Loucy (cell line): ENCODE data around the gene B4GALT3.

Source experiments
- H2AFZ ChIP-seq: fragments of 200-600 bp; sonication (generic); 2 replicates; pipeline ENCODE4 v1.6.0; 2016; ENCODE audit warnings: antibody characterized with exemption, mild to moderate bottlenecking, low read length, moderate library complexity
- H3F3A ChIP-seq: fragments of 200-600 bp; 2 replicates; pipeline ENCODE4 v1.6.0; 2016; ENCODE audit warnings: antibody characterized with exemption, low read depth, mild to moderate bottlenecking
- H3K27me3 ChIP-seq: fragments of 200-600 bp; sonication (generic); 2 replicates; pipeline ENCODE4 v1.6.1; 2014; ENCODE audit warnings: low read length, mild to moderate bottlenecking; ENCODE audit not compliant: insufficient read depth, poor library complexity, severe bottlenecking
- H3K36me3 ChIP-seq: fragments of 200-600 bp; sonication (generic); 2 replicates; pipeline ENCODE4 v1.6.1; 2016; ENCODE audit warnings: low read length; ENCODE audit not compliant: insufficient read depth
- H3K4me1 ChIP-seq: fragments of 200-600 bp; sonication (generic); 2 replicates; pipeline ENCODE4 v1.5.1; 2014; ENCODE audit warnings: low read length, mild to moderate bottlenecking; ENCODE audit not compliant: insufficient read depth, poor library complexity, severe bottlenecking
- H3K4me2 ChIP-seq: fragments of 200-600 bp; sonication (generic); 2 replicates; pipeline ENCODE4 v1.6.0; 2014; ENCODE audit warnings: antibody characterized with exemption, low read length, low read depth, mild to moderate bottlenecking; ENCODE audit not compliant: poor library complexity, severe bottlenecking
- H3K4me3 ChIP-seq: fragments of 200-600 bp; sonication (generic); 2 replicates; pipeline ENCODE4 v1.5.1; 2014; ENCODE audit warnings: low read length, mild to moderate bottlenecking, mixed read lengths; ENCODE audit not compliant: poor library complexity, severe bottlenecking
- H3K79me2 ChIP-seq: fragments of 200-600 bp; sonication (generic); 2 replicates; pipeline ENCODE4 v1.6.1; 2014; ENCODE audit warnings: low read length; ENCODE audit not compliant: insufficient read depth
- H3K9ac ChIP-seq: fragments of 200-600 bp; sonication (generic); 2 replicates; pipeline ENCODE4 v1.6.0; 2014; ENCODE audit warnings: mild to moderate bottlenecking, low read depth, low read length, moderate library complexity; ENCODE audit not compliant: poor library complexity, severe bottlenecking
- H3K9me2 ChIP-seq: fragments of 200-600 bp; sonication (generic); replicated peaks from 2 replicates; pipeline ENCODE4 v1.6.1; 2016; ENCODE audit warnings: low read depth, low read length, mixed read lengths
- H3K9me3 ChIP-seq: fragments of 200-600 bp; sonication (generic); 2 replicates; pipeline ENCODE4 v1.6.1; 2014; ENCODE audit warnings: mild to moderate bottlenecking, antibody characterized with exemption, low read length, low read depth; ENCODE audit not compliant: insufficient read depth
- H4K20me1 ChIP-seq: fragments of 200-600 bp; sonication (generic); 2 replicates; pipeline ENCODE4 v1.6.0; 2014; ENCODE audit warnings: antibody characterized with exemption, low read length, mild to moderate bottlenecking; ENCODE audit not compliant: insufficient read depth, poor library complexity, severe bottlenecking
- CTCF ChIP-seq: fragments of 200-600 bp; sonication (generic); conservative IDR thresholded peaks from 2 replicates; pipeline ENCODE4 v1.5.1; 2014; ENCODE audit warnings: mild to moderate bottlenecking, antibody characterized with exemption, low read length
- EZH2phosphoT487 ChIP-seq: fragments of 200-600 bp; IDR thresholded peaks from 2 replicates; pipeline ENCODE4 v1.6.1; 2018; ENCODE audit warnings: antibody characterized with exemption, mild to moderate bottlenecking, moderate library complexity, borderline replicate concordance

The B4GALT3 gene

GRCh38 chr1:161139766-161140165 lies 37.5 kb downstream of the B4GALT3 start:
- Histone ChIP-seq H4K20me1 (no peaks in the 10 kb centered on the region), H3K79me2 (peaks cover 2% of the 10 kb centered on the region; the same call in 1 of the 2 replicates), H3K4me3 (no peak overlapping the region)

GRCh38 chr1:161138431-161138830 lies 38.9 kb downstream of the B4GALT3 start:
- H3K4me1 ChIP-seq = peaks cover 6% of the 10 kb centered on the region
- H3K36me3 ChIP-seq = no peaks in the 10 kb centered on the region
- no peak overlapping the region for H3K4me3 ChIP-seq
- TF ChIP-seq EZH2phosphoT487 (no peak), CTCF (no peak)
- no peak overlapping the region for H3K4me2 ChIP-seq
- H3K9me3 ChIP-seq = no peaks in the 10 kb centered on the region
- no peaks in the 10 kb centered on the region for H3K27me3 ChIP-seq
- peaks cover 15% of the 10 kb centered on the region for H3K79me2 ChIP-seq
- no peak overlapping the region for H2AFZ ChIP-seq
- no peak overlapping the region for H3K9ac ChIP-seq
- H3F3A ChIP-seq = 0 out of 2 replicates have a peak, but pooled peaks cover 3% of the 10 kb centered on the region
- H3K9me2 ChIP-seq = no peaks in the 10 kb centered on the region
- H4K20me1 ChIP-seq = no peaks in the 10 kb centered on the region

More at GRCh38 chr1:161139766-161140165, 37.5 kb downstream of the B4GALT3 start:
- 0 out of 2 replicates have a peak, but pooled peaks cover 3% of the 10 kb centered on the region for H3F3A ChIP-seq
- no peak overlapping the region for H2AFZ ChIP-seq
- no peaks in the 10 kb centered on the region for H3K9me2 ChIP-seq
- no peaks in the 10 kb centered on the region for H3K4me1 ChIP-seq
- no peak overlapping the region for H3K9ac ChIP-seq
- TF ChIP-seq EZH2phosphoT487 = no peak
- peak; percentile 64 for TF ChIP-seq CTCF
- no peak overlapping the region for H3K4me2 ChIP-seq
- H3K36me3 ChIP-seq = no peaks in the 10 kb centered on the region
- H3K9me3 ChIP-seq = no peaks in the 10 kb centered on the region
- H3K27me3 ChIP-seq = no peaks in the 10 kb centered on the region

- H3K9me3 ChIP-seq = no peaks in the 10 kb centered on the region
- no peak for TF ChIP-seq EZH2phosphoT487
- no peak for TF ChIP-seq CTCF
These were observed 39.4 kb downstream of the B4GALT3 start for GRCh38 chr1:161137881-161138280.

More at GRCh38 chr1:161137881-161138280, 39.4 kb downstream of the B4GALT3 start:
- no peaks in the 10 kb centered on the region for H4K20me1 ChIP-seq
- no peaks in the 10 kb centered on the region for H3K27me3 ChIP-seq
- no peak overlapping the region for H3K4me3 ChIP-seq
- H3K4me1 ChIP-seq = peaks cover 10% of the 10 kb centered on the region
- no peaks in the 10 kb centered on the region for H3K9me2 ChIP-seq
- H3F3A ChIP-seq = 0 out of 2 replicates have a peak, but pooled peaks cover 3% of the 10 kb centered on the region
- H3K79me2 ChIP-seq = peaks cover 21% of the 10 kb centered on the region
- no peaks in the 10 kb centered on the region for H3K36me3 ChIP-seq
- no peak overlapping the region for H3K9ac ChIP-seq
- no peak overlapping the region for H2AFZ ChIP-seq
- no peak overlapping the region for H3K4me2 ChIP-seq
